ENCODE results near the gene SLC6A14. TPM values are rescaled to one million over a fixed set of nuclear protein-coding genes. Genes with fewer than 3 reads are reported as not detected.

The SLC6A14 gene
- total RNA-seq, 1 experiment from 2014 or later = 83.7 TPM

GRCh38 chrX:116490104-116490503, 53.7 kb downstream of the SLC6A14 start:
- intact Hi-C loops (cut with micrococcal nuclease; ENCODE audit: unreplicated experiment) = loop anchor here (5.0 kb wide), 1 partner anchor 1767 kb away; no protein-coding TSS in a partner anchor
- Mint-ChIP-seq H3K36me3 (ENCODE audit: insufficient read depth, unreplicated experiment) (no peaks in the 10 kb centered on the region), H3K9me3 (ENCODE audit: low read depth, unreplicated experiment) (no peaks in the 10 kb centered on the region), H3K27me3 (ENCODE audit: unreplicated experiment) (no peaks in the 10 kb centered on the region), H3K4me1 (ENCODE audit: low read depth, unreplicated experiment) (no peaks in the 10 kb centered on the region), H3K4me3 (ENCODE audit: low read depth, unreplicated experiment) (no peak overlapping the region), H3K27ac (ENCODE audit: unreplicated experiment) (no peak overlapping the region)
- DNase-seq = no peak
- BruUV-seq (replicated peaks) = no TSS peak
- CTCF ChIA-PET = interaction anchor here (1.4 kb wide), 1 partner anchor 1765 kb away, joined by 3 read pairs; no protein-coding TSS in a partner anchor
- TF ChIP-seq CTCF (IDR thresholded peaks at IDR 0.05; ENCODE audit: unreplicated experiment) = peak; percentile 21

- TF ChIP-seq CTCF (IDR thresholded peaks at IDR 0.05; ENCODE audit: unreplicated experiment) = no peak
- H3K9me3 Mint-ChIP-seq (ENCODE audit: low read depth, unreplicated experiment) = no peaks in the 10 kb centered on the region
- BruUV-seq (replicated peaks) = no TSS peak
- no peak overlapping the region for H3K4me3 Mint-ChIP-seq (ENCODE audit: low read depth, unreplicated experiment)
- intact Hi-C loops (cut with micrococcal nuclease; ENCODE audit: unreplicated experiment) = loop anchor here (5.0 kb wide), 1 partner anchor 1764 kb away; no protein-coding TSS in a partner anchor
- DNase-seq = no peak
- CTCF ChIA-PET = no interaction called here
- no peak overlapping the region for H3K27ac Mint-ChIP-seq (ENCODE audit: unreplicated experiment)
- H3K4me1 Mint-ChIP-seq (ENCODE audit: low read depth, unreplicated experiment) = no peaks in the 10 kb centered on the region
- H3K27me3 Mint-ChIP-seq (ENCODE audit: unreplicated experiment) = no peaks in the 10 kb centered on the region
- no peaks in the 10 kb centered on the region for H3K36me3 Mint-ChIP-seq (ENCODE audit: insufficient read depth, unreplicated experiment)
These were observed 56.9 kb downstream of the SLC6A14 start for GRCh38 chrX:116493271-116493670.

- Mint-ChIP-seq H3K4me3 (ENCODE audit: low read depth, unreplicated experiment) (no peak overlapping the region), H3K36me3 (ENCODE audit: insufficient read depth, unreplicated experiment) (no peaks in the 10 kb centered on the region), H3K27ac (ENCODE audit: unreplicated experiment) (no peak overlapping the region), H3K27me3 (ENCODE audit: unreplicated experiment) (no peaks in the 10 kb centered on the region), H3K9me3 (ENCODE audit: low read depth, unreplicated experiment) (no peaks in the 10 kb centered on the region), H3K4me1 (ENCODE audit: low read depth, unreplicated experiment) (no peaks in the 10 kb centered on the region)
- CTCF ChIA-PET = no interaction called here
- intact Hi-C loops (cut with micrococcal nuclease; ENCODE audit: unreplicated experiment) = no loop called here
- peak; percentile 5 for DNase-seq
- TF ChIP-seq CTCF (IDR thresholded peaks at IDR 0.05; ENCODE audit: unreplicated experiment) = no peak
- BruUV-seq (replicated peaks) = no TSS peak
These were observed 63.4 kb downstream of the SLC6A14 start for GRCh38 chrX:116499780-116500179.

Other genes with a start within 250 kb of the SLC6A14 start
- gene CT83, start 26.4 kb downstream of the SLC6A14 start, total RNA-seq (2022) = 30.5 and 35.2 TPM in 2 replicates

Measured in Calu3 (cell line).